ENCODE results near the gene LMF2.

The LMF2 gene

DNA sequence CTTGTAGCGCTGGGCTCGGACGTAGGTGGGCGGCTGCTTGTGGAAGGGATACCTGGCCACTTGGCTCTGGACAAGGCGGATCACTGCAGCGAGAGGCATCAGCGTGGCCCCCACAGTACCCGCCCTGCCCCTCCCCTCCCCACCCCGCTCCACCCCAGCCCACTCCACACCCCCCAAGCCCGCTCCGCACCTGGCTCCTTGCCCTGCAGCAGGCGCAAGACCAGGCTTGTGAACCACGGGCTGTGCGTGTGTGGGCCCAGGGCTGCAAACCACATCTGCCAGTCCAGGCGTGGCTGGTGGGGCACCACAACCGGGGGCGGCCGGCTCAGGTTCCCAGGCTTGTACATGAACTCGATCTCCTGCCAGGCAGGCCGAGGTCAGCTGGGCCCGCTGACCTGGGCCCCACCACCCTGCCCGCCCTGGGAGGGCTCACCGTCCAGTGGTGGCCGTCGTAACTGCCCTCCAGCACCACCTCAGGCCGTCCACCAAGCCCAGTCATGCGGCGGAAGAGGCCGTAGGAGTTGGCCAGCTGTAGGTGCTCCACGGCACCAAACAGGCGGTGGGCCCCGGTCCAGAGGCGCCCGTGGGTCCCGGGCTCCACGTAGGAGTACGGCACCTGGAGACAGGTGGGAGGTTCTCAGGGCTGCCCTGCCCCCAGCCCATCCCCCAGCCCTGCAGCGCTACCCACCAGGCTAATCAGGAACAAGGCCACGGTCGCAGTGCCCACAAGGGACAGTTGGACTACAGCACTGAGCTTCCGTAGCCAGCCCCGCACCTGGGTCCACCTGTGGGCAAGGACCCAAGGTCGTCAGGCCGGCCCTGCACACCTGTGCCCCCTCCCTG, 2.9 kb downstream of the LMF2 start:
- DNase-seq (ENCODE audit: low spot score), result no peak

DNA sequence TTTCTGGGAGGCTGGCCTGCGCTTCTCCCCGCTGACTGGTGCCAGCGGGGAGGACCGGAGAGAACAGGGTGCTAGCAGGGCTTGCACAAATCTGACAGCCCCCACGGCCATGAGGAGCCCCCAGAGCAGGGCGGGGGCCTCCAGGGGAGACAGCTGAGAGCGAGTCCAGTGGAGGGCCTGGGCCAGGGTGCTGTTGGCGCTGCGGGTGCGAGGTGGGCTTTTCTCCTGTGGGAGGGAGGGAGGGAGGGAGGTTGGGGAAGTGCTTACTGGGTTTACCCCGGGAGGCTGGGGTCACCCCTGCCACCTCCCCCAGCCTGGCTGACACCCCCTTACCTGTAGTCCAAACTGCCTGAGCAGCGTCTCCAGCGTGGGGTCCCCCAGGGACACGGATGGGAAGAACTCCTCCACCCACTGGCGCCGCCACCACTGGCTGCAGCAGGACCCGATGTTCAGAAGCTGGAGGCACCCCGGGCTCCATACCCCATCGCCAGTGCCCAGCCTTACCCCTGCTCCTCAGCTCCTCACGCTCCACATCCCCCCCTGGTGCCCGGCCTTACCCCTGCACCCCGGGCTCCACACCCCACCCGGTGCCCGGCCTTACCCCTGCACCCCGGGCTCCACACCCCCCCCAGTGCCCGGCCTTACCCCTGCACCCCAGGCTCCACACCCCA, 3.9 kb downstream of the LMF2 start:
- DNase-seq (ENCODE audit: low spot score), result no peak

DNA sequence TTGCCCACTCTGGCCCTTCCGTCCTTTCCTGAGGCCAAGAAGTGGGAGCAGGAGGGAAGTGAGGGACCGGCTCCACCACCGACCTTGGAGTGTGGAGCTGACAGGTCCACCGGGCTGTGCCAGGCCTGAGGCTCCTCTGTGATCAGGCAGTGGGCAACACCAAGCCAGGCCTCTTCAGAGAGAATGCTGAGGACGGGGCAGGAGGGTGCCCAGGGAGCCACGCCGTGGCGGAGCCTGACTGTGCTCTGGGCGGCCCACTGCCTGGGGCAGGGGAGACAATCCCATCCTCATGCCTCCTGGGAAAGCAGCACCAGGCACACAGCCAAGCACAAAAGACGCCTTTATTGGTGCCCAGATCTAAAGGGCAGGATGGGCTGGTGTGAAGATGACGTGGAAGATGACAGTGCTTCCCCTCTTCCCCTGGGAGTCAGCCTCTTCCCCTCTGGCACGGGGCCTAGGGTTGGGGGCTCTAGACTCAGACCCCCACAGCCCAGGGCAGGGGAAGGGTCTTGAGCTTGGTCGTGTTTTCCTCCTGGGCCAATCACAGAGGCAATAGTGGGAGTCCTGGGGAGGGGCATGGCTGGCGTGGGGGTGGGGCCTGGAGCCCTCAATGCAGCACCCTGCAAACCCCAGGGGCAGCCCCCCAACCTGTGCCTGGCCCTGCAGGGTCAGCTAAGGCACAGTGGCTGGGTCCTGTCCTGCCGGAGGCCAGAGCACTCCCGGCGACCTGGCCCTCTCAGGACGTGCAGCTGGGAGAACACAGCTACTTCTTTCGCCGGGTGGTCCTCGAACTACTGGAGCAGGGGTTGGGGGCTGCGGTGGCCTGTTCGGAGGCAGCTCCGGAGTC, 4.7 kb downstream of the LMF2 start:
- no peak for DNase-seq (ENCODE audit: low spot score)

DNA sequence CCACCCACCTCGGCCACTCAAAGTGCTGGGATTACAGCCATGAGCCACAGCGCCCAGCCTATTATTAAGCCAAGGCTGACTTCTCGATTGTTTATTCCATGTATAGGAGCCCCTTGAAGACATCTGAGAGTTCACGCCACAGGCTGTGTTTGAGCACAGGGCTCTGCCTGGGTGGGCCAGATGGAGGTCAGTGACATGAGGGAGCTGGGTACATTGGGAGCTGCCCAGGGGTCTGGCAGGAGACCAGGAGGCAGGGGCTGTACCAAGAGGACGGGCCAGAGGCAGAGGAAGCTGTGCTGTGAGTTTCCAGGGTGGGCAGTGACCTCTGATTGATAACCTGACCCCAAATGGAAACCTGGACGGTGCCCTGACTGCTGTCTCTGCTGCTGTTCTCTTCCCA, 5.4 kb downstream of the LMF2 start:
- DNase-seq (ENCODE audit: low spot score), result no peak

DNA sequence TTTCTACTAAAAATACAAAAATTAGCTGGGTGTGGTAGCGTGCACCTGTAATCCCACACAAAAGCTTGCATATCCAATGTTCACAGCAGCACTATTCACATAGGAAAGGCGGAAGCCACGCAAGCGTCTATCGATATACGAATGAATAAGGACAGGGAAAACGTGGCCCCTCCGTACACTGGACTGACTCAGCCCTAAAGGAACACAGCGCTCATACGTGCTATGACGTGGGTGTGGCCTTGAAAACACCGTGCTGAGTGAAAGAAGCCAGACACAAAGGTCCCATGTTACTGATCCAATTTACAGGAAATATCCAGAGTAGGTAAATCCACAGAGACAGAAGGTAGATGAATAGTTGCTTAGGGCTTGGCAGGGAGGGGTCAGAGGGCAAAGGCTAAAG, 7.0 kb downstream of the LMF2 start:
- no peak for DNase-seq (ENCODE audit: low spot score)

- peak; percentile 77 for DNase-seq (ENCODE audit: low spot score)
These were observed 9.1 kb downstream of the LMF2 start for GRCh38 chr22:50498322-50498890.

DNA sequence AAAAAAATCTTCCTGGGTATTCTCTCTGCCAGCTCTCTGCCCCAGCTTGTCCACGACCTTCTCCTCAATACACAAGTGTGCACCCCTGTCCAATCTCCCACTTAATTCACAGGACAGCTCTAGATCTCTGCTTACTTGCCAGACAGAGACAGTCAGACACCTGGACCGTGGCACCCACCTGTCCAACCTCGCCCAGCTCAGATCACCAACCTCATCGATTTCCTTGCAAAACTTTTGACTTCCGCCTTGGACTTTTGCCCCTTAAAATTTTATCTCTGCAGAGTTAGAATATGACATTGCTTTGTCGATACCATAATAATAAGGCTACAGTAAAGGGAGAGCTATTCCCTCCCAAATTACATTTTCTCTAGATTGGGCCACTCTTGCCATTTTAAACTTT, 10.4 kb downstream of the LMF2 start:
- no peak for DNase-seq (ENCODE audit: low spot score)

DNA sequence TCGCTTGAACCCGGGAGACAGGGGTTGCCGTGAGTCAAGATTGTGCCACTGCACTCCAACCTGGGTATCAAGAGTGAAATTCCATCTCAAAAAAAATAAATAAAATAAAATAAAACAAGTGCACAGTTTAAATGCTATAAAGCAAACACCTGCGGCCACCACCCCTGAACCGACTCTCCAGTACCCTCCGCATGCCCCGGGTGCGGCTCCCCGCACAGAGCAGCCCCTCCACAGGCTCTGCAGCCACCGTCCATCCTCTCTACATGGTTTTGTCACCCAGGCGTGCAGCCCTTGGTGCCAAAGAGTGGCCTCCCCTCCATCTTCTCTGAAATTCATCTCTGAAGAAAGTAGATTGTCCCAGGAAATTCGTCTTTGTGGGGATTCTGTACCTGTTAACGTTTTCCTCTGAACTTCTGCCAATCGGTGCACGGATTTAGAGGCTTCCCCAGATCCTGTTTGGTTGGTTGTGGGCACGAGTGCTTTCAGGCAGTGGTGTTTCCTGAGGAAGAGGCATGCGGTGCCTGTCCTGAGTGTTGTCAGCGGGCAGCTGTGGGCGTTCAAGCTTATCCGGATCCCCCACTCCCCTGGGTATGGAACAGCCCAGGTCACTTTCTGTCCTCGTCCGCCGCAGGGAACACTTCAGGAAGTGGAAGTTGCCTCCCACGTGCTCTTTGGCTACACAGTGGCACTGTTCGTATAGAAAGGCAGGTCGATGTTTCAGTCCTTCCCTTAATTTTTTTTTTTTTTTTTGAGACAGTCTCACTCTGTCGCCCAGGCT, 16.8 kb downstream of the LMF2 start:
- peak; percentile 10 for DNase-seq (ENCODE audit: low spot score)

GRCh38 chr22:50489363-50490243, 17.9 kb downstream of the LMF2 start:
- no peak for DNase-seq (ENCODE audit: low spot score)

- DNase-seq (ENCODE audit: low spot score), result no peak
These were observed 18.6 kb downstream of the LMF2 start for GRCh38 chr22:50488886-50489285.

- no peak for DNase-seq (ENCODE audit: low spot score)
These were observed 19.4 kb downstream of the LMF2 start for GRCh38 chr22:50488006-50488677.

DNA sequence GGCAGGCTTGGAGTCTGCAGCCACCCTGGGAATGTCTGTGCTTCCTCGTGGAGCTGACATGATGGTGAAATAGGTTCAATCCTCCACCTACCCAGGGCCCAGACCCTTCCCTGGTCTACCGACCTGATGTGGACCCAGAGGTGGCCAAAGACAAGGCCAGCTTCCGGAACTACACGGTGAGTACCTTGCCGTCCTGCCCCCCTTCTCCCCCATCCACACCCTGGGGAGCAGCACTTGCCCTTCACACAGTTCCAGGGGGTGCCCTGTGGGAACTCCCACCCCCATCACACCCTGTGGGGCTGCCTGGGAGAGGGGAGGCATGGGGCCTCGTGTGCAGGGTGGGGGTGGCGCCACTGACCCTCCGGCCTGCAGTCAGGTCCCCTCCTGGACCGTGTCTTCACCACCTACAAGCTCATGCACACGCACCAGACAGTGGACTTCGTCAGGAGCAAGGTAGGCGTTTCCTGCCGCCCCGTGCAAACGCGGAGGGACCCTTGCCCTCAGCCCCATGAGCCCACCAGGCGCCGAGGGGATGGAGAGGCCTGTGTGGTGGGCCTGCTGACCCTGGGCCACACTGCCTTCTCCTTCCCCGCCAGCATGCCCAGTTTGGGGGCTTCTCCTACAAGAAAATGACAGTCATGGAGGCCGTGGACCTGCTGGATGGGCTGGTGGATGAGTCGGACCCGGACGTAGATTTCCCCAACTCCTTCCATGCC, 20.1 kb downstream of the LMF2 start:
- no peak for DNase-seq (ENCODE audit: low spot score)

GRCh38 chr22:50486561-50487289, 20.8 kb downstream of the LMF2 start, which contains the start of gene MIOX:
TSS of gene MIOX (plus strand) at chr22:50486859. CDS start at chr22:50486898, 39 bp downstream.
- peak; percentile 84 for DNase-seq (ENCODE audit: low spot score)

GRCh38 chr22:50485221-50486131, 22.0 kb downstream of the LMF2 start:
- peak; percentile 48 for DNase-seq (ENCODE audit: low spot score)

- peak; percentile 47 for DNase-seq (ENCODE audit: low spot score)
These were observed 23.3 kb downstream of the LMF2 start for GRCh38 chr22:50483977-50484853.

DNA sequence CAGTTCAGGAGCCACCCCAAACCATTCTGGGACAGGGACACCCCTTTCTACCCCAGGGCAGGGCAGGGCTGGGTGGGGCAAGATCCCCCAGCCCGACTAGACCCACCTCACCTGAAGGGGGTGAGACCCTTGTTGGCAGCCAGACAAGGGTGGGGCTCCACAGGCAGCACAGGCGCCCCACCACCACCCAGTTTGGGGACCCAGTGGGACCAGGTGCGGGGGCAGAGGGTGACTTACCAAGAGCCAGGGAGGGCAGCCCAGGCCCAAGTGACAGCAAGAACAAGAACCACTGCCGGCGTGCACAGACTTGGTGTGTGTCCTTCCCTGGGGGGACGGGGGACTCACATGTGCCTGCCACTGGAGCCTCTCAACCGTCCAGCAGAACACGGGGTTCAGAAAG, 23.9 kb downstream of the LMF2 start:
- DNase-seq (ENCODE audit: low spot score), result no peak

All from kidney tubule cell (primary cell).